Vagina (tissue), 2 donors: ENCODE measurements around the gene ADAMTS12.

Experiments used
- POLR2A ChIP-seq, 2 donors: fragments of 450-650 bp; IDR thresholded peaks; one replicate each; pipeline ENCODE4 v1.6.1; 2017; ENCODE audit warnings: antibody characterized with exemption in 2 of 2, mild to moderate bottlenecking in 2 of 2, moderate library complexity in 2 of 2
- POLR2AphosphoS5 ChIP-seq, 2 donors: sonication (generic); formaldehyde crosslinking; IDR thresholded peaks; one replicate each; pipeline ENCODE4 v1.9.0; 2017; ENCODE audit warnings: antibody characterized with exemption in 2 of 2, mild to moderate bottlenecking in 2 of 2, low read depth in 1 of 2; ENCODE audit not compliant: insufficient read depth in 1 of 2
- TF ChIP-seq, protein P1 (sequence below), 3 experiments: fragments of 450-650 bp in 2 of 3; fragments of 200-600 bp in 1 of 3; sonication (generic) in 1 of 3; IDR thresholded peaks; one replicate each; pipeline ENCODE4 v1.5.1; 2017 to 2019; ENCODE audit warnings: antibody characterized with exemption in 3 of 3, mild to moderate bottlenecking in 2 of 3, moderate library complexity in 2 of 3

DNA sequence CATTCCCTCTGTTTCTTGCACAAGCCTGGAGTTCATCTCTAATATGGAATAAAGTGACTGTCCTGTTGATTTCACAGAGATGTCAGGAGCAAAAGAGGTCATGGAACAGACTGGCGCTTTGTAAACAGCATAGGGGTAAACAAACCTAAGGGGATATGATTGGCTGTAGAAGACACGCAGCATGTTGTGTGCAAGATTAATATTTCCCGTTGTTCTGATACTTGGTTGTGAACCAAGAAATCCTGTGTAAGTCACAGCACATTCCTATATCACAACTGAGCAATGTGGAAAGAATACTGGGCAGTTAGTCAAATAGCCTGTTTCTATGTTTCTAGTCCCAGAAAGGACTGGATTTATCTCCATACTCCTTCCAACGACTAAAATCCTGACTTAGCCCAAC, 3.2 kb downstream of the ADAMTS12 start:
- TF ChIP-seq, protein P1, sequence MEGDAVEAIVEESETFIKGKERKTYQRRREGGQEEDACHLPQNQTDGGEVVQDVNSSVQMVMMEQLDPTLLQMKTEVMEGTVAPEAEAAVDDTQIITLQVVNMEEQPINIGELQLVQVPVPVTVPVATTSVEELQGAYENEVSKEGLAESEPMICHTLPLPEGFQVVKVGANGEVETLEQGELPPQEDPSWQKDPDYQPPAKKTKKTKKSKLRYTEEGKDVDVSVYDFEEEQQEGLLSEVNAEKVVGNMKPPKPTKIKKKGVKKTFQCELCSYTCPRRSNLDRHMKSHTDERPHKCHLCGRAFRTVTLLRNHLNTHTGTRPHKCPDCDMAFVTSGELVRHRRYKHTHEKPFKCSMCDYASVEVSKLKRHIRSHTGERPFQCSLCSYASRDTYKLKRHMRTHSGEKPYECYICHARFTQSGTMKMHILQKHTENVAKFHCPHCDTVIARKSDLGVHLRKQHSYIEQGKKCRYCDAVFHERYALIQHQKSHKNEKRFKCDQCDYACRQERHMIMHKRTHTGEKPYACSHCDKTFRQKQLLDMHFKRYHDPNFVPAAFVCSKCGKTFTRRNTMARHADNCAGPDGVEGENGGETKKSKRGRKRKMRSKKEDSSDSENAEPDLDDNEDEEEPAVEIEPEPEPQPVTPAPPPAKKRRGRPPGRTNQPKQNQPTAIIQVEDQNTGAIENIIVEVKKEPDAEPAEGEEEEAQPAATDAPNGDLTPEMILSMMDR (IDR thresholded peaks at IDR 0.05): no peak
- TF ChIP-seq POLR2AphosphoS5 (IDR thresholded peaks at IDR 0.05; ENCODE audit: insufficient read depth in 1 of 2, low read depth in 1 of 2): no peak
- no peak for TF ChIP-seq POLR2A (IDR thresholded peaks at IDR 0.05)
